HL-60 (cell line): ENCODE results near the gene CSRNP3.

Experiments used
- GABPA ChIP-seq: IDR thresholded peaks from 2 replicates; pipeline ENCODE4 v1.6.1; 2012; ENCODE audit warnings: low read depth
- POLR2AphosphoS5 ChIP-seq: IDR thresholded peaks from 2 replicates; pipeline ENCODE4 v1.6.1; 2012; ENCODE audit warnings: low read depth
- SPI1 ChIP-seq: IDR thresholded peaks from 2 replicates; pipeline ENCODE4 v1.6.1; 2012; ENCODE audit warnings: low read depth, mild to moderate bottlenecking, borderline replicate concordance
- TF ChIP-seq, protein P1 (sequence below): IDR thresholded peaks from one replicate; pipeline ENCODE4 v1.5.1; 2011; ENCODE audit warnings: low read length, control low read depth, inconsistent platforms; ENCODE audit not compliant: insufficient read depth

DNA sequence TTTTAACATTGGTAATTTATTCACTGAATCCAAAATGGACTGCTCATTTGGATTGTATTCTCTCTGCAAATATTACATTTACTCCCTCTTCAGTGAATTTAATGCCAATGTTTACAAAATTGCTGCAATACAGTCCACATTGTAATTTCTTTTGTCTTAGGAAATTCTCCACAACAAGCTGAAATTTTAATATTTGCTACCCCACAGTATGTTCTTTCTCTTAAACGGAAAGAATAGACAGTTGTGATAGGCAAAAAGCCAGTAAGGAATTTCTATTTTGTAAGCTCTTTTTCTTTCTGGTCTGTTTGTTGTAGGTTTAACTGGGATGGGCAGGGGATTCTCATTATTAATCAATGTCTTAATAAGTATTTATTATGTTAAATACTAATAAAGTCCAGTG lies 92.0 kb downstream of the CSRNP3 start:
- TF ChIP-seq, protein P1, sequence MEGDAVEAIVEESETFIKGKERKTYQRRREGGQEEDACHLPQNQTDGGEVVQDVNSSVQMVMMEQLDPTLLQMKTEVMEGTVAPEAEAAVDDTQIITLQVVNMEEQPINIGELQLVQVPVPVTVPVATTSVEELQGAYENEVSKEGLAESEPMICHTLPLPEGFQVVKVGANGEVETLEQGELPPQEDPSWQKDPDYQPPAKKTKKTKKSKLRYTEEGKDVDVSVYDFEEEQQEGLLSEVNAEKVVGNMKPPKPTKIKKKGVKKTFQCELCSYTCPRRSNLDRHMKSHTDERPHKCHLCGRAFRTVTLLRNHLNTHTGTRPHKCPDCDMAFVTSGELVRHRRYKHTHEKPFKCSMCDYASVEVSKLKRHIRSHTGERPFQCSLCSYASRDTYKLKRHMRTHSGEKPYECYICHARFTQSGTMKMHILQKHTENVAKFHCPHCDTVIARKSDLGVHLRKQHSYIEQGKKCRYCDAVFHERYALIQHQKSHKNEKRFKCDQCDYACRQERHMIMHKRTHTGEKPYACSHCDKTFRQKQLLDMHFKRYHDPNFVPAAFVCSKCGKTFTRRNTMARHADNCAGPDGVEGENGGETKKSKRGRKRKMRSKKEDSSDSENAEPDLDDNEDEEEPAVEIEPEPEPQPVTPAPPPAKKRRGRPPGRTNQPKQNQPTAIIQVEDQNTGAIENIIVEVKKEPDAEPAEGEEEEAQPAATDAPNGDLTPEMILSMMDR: no peak
- TF ChIP-seq POLR2AphosphoS5 (no peak), SPI1 (no peak), GABPA (no peak)
